ENCODE measurements around the gene SPATS2L. TPM values are rescaled to one million over a fixed set of nuclear protein-coding genes. Genes with fewer than 3 reads are reported as not detected.

The SPATS2L gene
- total RNA-seq, 1 experiment from 2014 or later, result not detected

DNA sequence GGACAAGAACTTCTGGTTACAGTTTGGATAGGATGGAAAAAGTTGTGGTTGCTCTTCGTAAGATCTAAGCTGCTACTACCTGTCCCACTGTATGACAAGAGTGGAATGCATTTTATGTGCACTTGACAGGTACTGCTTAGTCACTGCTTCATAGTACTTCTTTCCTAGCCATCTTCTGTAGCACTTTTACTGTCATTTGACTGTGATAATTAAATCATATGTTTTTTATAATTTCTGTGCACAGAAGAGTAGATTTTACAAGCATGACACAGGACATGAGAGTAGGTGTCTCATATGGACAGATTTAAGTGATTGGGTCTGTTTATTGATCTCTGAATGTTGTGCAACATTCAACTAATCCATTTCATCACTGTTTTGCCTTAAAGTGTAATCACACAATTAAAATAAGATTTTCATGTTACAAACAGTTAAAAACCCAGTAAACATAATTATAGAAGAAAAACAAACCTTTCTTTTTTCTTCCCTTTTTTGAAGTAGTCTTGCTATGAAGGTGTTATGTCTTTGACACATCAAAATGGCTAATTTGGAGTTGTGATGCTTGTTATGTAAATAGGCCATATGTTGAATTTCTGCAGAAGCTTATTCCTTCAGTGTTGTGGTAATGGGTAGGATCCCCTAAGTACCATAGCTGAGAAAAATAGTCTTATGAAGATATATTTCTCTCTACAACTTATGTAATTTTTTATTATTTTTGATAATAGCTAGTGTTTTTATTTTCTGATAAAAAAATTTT is 3.0 kb downstream of the SPATS2L start:
- no peaks in the 10 kb centered on the region for H3K4me1 ChIP-seq (ENCODE audit: low read length)
- H4K20me1 ChIP-seq (ENCODE audit: insufficient read depth, low read depth, low read length), result no peaks in the 10 kb centered on the region
- H3K79me2 ChIP-seq (ENCODE audit: low read length), result no peaks in the 10 kb centered on the region
- no peaks in the 10 kb centered on the region for H3K27me3 ChIP-seq (ENCODE audit: low read length)
- no peak overlapping the region for H3K9ac ChIP-seq (ENCODE audit: low read length)
- H3K27ac ChIP-seq (ENCODE audit: low read length), result no peak overlapping the region
- no peak overlapping the region for H2AFZ ChIP-seq (ENCODE audit: low read length)
- H3K9me3 ChIP-seq (ENCODE audit: low read length), result no peaks in the 10 kb centered on the region
- no peak overlapping the region for H3K4me3 ChIP-seq (ENCODE audit: low read length)
- DNase-seq, result no peak
- no peak overlapping the region for H3K4me2 ChIP-seq (ENCODE audit: low read depth, low read length, poor library complexity, severe bottlenecking)
- no peaks in the 10 kb centered on the region for H3K36me3 ChIP-seq (ENCODE audit: insufficient read depth, low read length)
- H3K9me2 ChIP-seq (replicated peaks; ENCODE audit: insufficient read depth, low read length), result no peaks in the 10 kb centered on the region

GRCh38 chr2:200310545-200310971 is 4.1 kb downstream of the SPATS2L start:
- H3K9me2 ChIP-seq (replicated peaks; ENCODE audit: insufficient read depth, low read length), result no peaks in the 10 kb centered on the region
- H3K9ac ChIP-seq (ENCODE audit: low read length), result no peak overlapping the region
- H3K79me2 ChIP-seq (ENCODE audit: low read length), result no peaks in the 10 kb centered on the region
- DNase-seq, result no peak
- H4K20me1 ChIP-seq (ENCODE audit: insufficient read depth, low read depth, low read length), result no peaks in the 10 kb centered on the region
- no peaks in the 10 kb centered on the region for H3K27me3 ChIP-seq (ENCODE audit: low read length)
- no peaks in the 10 kb centered on the region for H3K9me3 ChIP-seq (ENCODE audit: low read length)
- no peak overlapping the region for H3K4me2 ChIP-seq (ENCODE audit: low read depth, low read length, poor library complexity, severe bottlenecking)
- H3K27ac ChIP-seq (ENCODE audit: low read length), result no peak overlapping the region
- no peaks in the 10 kb centered on the region for H3K36me3 ChIP-seq (ENCODE audit: insufficient read depth, low read length)
- H3K4me1 ChIP-seq (ENCODE audit: low read length), result no peaks in the 10 kb centered on the region
- H3K4me3 ChIP-seq (ENCODE audit: low read length), result no peak overlapping the region
- H2AFZ ChIP-seq (ENCODE audit: low read length), result no peak overlapping the region

GRCh38 chr2:200311139-200311538 is 4.6 kb downstream of the SPATS2L start:
- H3K27me3 ChIP-seq (ENCODE audit: low read length), result no peaks in the 10 kb centered on the region
- no peak overlapping the region for H3K9ac ChIP-seq (ENCODE audit: low read length)
- H3K9me3 ChIP-seq (ENCODE audit: low read length), result no peaks in the 10 kb centered on the region
- no peaks in the 10 kb centered on the region for H3K79me2 ChIP-seq (ENCODE audit: low read length)
- H3K4me1 ChIP-seq (ENCODE audit: low read length), result no peaks in the 10 kb centered on the region
- no peak overlapping the region for H3K4me3 ChIP-seq (ENCODE audit: low read length)
- H4K20me1 ChIP-seq (ENCODE audit: insufficient read depth, low read depth, low read length), result no peaks in the 10 kb centered on the region
- DNase-seq, result no peak
- H3K9me2 ChIP-seq (replicated peaks; ENCODE audit: insufficient read depth, low read length), result no peaks in the 10 kb centered on the region
- no peaks in the 10 kb centered on the region for H3K36me3 ChIP-seq (ENCODE audit: insufficient read depth, low read length)
- H3K4me2 ChIP-seq (ENCODE audit: low read depth, low read length, poor library complexity, severe bottlenecking), result no peak overlapping the region
- H3K27ac ChIP-seq (ENCODE audit: low read length), result no peak overlapping the region
- H2AFZ ChIP-seq (ENCODE audit: low read length), result no peak overlapping the region

GRCh38 chr2:200314976-200315567 is 8.6 kb downstream of the SPATS2L start:
- Histone ChIP-seq H3K27me3 (ENCODE audit: low read length) (no peaks in the 10 kb centered on the region), H3K9me3 (ENCODE audit: low read length) (no peaks in the 10 kb centered on the region), H4K20me1 (ENCODE audit: insufficient read depth, low read depth, low read length) (no peaks in the 10 kb centered on the region), H3K9me2 (replicated peaks; ENCODE audit: insufficient read depth, low read length) (no peaks in the 10 kb centered on the region), H3K4me2 (ENCODE audit: low read depth, low read length, poor library complexity, severe bottlenecking) (no peak overlapping the region), H2AFZ (ENCODE audit: low read length) (no peak overlapping the region), H3K27ac (ENCODE audit: low read length) (no peak overlapping the region), H3K4me1 (ENCODE audit: low read length) (no peaks in the 10 kb centered on the region), H3K4me3 (ENCODE audit: low read length) (no peak overlapping the region), H3K79me2 (ENCODE audit: low read length) (no peaks in the 10 kb centered on the region), H3K9ac (ENCODE audit: low read length) (no peak overlapping the region), H3K36me3 (ENCODE audit: insufficient read depth, low read length) (no peaks in the 10 kb centered on the region)
- DNase-seq, result no peak

- Histone ChIP-seq H3K79me2 (ENCODE audit: low read length) (no peaks in the 10 kb centered on the region), H3K4me2 (ENCODE audit: low read depth, low read length, poor library complexity, severe bottlenecking) (no peak overlapping the region)
These were observed 11.5 kb downstream of the SPATS2L start for GRCh38 chr2:200317975-200318374.

DNA sequence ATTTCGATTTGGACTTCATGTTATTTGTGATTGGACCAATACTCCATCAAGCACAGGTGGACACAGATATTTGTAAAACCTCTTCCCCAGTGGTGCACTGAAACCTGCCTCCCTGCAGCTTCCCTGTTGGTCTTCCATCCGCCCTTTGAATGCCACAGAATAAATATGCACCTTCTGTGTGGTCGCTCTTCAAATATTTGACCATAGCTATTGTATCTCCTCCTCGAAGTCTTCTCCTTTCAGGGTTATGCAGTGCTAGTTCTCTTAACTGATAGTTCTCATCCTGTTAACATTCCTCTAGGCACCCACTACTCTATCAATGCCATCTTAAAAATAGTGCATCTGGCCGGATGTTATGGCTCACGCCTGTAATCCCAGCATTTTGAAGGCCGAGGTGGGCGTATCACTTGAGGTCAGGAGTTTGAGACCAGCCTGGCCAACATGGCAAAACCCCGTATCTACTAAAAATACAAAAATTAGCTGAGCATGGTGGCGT is 12.5 kb downstream of the SPATS2L start:
- no peak overlapping the region for H3K4me2 ChIP-seq (ENCODE audit: low read depth, low read length, poor library complexity, severe bottlenecking)
- no peaks in the 10 kb centered on the region for H4K20me1 ChIP-seq (ENCODE audit: insufficient read depth, low read depth, low read length)
- H3K36me3 ChIP-seq (ENCODE audit: insufficient read depth, low read length), result no peaks in the 10 kb centered on the region
- no peaks in the 10 kb centered on the region for H3K9me3 ChIP-seq (ENCODE audit: low read length)
- no peak overlapping the region for H2AFZ ChIP-seq (ENCODE audit: low read length)
- H3K79me2 ChIP-seq (ENCODE audit: low read length), result no peaks in the 10 kb centered on the region
- no peak for DNase-seq
- H3K27me3 ChIP-seq (ENCODE audit: low read length), result no peaks in the 10 kb centered on the region
- no peak overlapping the region for H3K4me3 ChIP-seq (ENCODE audit: low read length)
- H3K27ac ChIP-seq (ENCODE audit: low read length), result no peak overlapping the region
- H3K4me1 ChIP-seq (ENCODE audit: low read length), result no peaks in the 10 kb centered on the region
- H3K9me2 ChIP-seq (replicated peaks; ENCODE audit: insufficient read depth, low read length), result no peaks in the 10 kb centered on the region
- no peak overlapping the region for H3K9ac ChIP-seq (ENCODE audit: low read length)

More at GRCh38 chr2:200317975-200318374, 11.5 kb downstream of the SPATS2L start:
- Histone ChIP-seq H3K36me3 (ENCODE audit: insufficient read depth, low read length) (no peaks in the 10 kb centered on the region), H3K9me3 (ENCODE audit: low read length) (no peaks in the 10 kb centered on the region), H3K9ac (ENCODE audit: low read length) (no peak overlapping the region), H3K4me1 (ENCODE audit: low read length) (no peaks in the 10 kb centered on the region), H4K20me1 (ENCODE audit: insufficient read depth, low read depth, low read length) (no peaks in the 10 kb centered on the region), H3K27ac (ENCODE audit: low read length) (no peak overlapping the region), H3K27me3 (ENCODE audit: low read length) (no peaks in the 10 kb centered on the region), H3K9me2 (replicated peaks; ENCODE audit: insufficient read depth, low read length) (no peaks in the 10 kb centered on the region), H2AFZ (ENCODE audit: low read length) (no peak overlapping the region), H3K4me3 (ENCODE audit: low read length) (no peak overlapping the region)
- DNase-seq, result no peak

DNA sequence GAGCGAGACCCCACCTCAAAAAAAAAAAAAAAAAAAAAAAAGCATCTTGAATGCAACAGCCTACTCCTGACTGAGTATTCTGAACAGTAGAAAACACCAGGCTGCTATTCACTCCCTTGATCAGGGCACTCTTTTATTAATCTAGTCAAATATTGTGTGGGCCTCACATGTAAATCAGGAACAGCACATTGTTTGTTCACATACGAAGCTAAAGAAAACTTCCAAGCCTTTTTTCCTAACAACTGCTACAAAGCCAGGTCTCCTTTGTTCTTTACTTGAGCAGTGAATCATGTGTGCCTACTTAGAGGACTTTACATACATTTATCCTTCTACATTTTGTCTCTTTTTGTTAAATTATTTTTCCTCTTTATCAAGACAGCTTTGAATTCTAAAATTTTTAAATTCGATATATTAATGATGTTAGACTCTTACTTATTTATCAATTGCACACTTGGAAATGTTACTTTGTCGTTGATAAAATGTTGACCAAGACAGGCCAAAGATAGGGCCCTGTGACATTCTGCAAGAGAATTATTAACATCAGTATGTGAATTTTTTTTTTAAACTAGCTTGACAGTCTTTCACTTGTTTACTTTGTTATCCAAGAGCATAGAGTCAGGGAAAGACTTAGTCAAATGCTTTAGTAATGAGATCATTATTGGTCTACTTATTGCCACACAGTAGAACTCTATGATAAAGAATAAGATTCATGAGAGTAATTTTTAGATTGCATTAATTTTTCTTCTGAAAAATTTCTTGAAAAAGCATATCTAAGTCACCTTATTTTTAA is 13.2 kb downstream of the SPATS2L start:
- H3K4me2 ChIP-seq (ENCODE audit: low read depth, low read length, poor library complexity, severe bottlenecking), result no peak overlapping the region
- H3K79me2 ChIP-seq (ENCODE audit: low read length), result no peaks in the 10 kb centered on the region
- DNase-seq, result no peak

GRCh38 chr2:200320344-200320743 is 13.9 kb downstream of the SPATS2L start:
- Histone ChIP-seq H3K9ac (ENCODE audit: low read length) (no peak overlapping the region), H3K4me2 (ENCODE audit: low read depth, low read length, poor library complexity, severe bottlenecking) (no peak overlapping the region)

More for the DNA sequence above, 13.2 kb downstream of the SPATS2L start:
- H3K36me3 ChIP-seq (ENCODE audit: insufficient read depth, low read length), result no peaks in the 10 kb centered on the region
- H3K9me2 ChIP-seq (replicated peaks; ENCODE audit: insufficient read depth, low read length), result no peaks in the 10 kb centered on the region
- H3K9me3 ChIP-seq (ENCODE audit: low read length), result no peaks in the 10 kb centered on the region
- H3K4me1 ChIP-seq (ENCODE audit: low read length), result no peaks in the 10 kb centered on the region
- H3K27ac ChIP-seq (ENCODE audit: low read length), result no peak overlapping the region
- H3K27me3 ChIP-seq (ENCODE audit: low read length), result no peaks in the 10 kb centered on the region
- H4K20me1 ChIP-seq (ENCODE audit: insufficient read depth, low read depth, low read length), result no peaks in the 10 kb centered on the region
- H3K9ac ChIP-seq (ENCODE audit: low read length), result no peak overlapping the region
- no peak overlapping the region for H2AFZ ChIP-seq (ENCODE audit: low read length)
- no peak overlapping the region for H3K4me3 ChIP-seq (ENCODE audit: low read length)

More at GRCh38 chr2:200320344-200320743, 13.9 kb downstream of the SPATS2L start:
- H2AFZ ChIP-seq (ENCODE audit: low read length), result no peak overlapping the region
- H3K9me2 ChIP-seq (replicated peaks; ENCODE audit: insufficient read depth, low read length), result no peaks in the 10 kb centered on the region
- no peaks in the 10 kb centered on the region for H3K79me2 ChIP-seq (ENCODE audit: low read length)
- H3K4me1 ChIP-seq (ENCODE audit: low read length), result no peaks in the 10 kb centered on the region
- H3K4me3 ChIP-seq (ENCODE audit: low read length), result no peak overlapping the region
- H3K9me3 ChIP-seq (ENCODE audit: low read length), result no peaks in the 10 kb centered on the region
- no peak overlapping the region for H3K27ac ChIP-seq (ENCODE audit: low read length)
- H4K20me1 ChIP-seq (ENCODE audit: insufficient read depth, low read depth, low read length), result no peaks in the 10 kb centered on the region
- H3K36me3 ChIP-seq (ENCODE audit: insufficient read depth, low read length), result no peaks in the 10 kb centered on the region
- no peaks in the 10 kb centered on the region for H3K27me3 ChIP-seq (ENCODE audit: low read length)
- no peak for DNase-seq
